GM19467 (cell line): ENCODE measurements around the gene NR3C2.

Experiments used
- ATAC-seq: cut with Tn5 transposase; IDR thresholded peaks from one replicate; pipeline ENCODE4 v1.9.1; 2021; ENCODE audit warnings: mild to moderate bottlenecking, moderate library complexity; ENCODE audit not compliant: unreplicated experiment

Gene NR3C2

DNA sequence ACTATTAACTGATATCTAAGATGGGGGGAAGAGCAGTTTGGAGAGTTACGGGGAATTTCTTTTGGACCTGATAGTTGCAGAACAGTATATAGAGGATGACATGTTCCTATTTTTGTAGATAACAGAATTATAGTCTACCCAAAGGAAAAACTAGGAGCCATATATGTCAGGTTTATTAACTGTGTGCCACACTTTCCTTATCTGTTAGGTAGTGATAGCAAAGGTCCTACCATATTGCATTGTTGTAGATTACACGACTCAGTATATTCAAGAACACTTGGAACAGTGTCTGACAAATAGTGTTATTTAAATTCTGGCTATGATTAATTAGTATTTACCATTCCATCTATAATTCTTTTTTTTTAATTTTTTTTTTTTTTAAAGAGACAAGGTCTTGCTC, 175.3 kb downstream of the NR3C2 start:
- no peak for ATAC-seq

DNA sequence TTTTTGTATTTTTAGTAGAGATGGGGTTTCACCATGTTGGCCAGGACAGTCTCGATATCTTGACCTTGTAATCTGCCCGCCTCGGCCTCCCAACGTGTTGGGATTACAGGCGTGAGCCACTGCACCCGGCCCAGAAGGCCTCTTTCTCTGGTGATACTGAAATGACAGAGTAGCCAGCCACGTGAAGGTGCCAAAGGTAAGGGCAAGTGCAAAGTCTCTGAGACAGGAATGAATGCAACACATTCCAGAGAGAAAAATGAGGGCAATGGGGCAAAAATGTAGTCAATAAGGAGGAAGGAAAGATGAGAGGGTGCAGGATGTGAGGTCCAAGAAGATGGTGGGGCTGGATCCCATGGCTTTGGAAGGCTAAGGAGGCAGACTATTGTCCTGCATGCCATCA, 176.0 kb downstream of the NR3C2 start:
- ATAC-seq: no peak

DNA sequence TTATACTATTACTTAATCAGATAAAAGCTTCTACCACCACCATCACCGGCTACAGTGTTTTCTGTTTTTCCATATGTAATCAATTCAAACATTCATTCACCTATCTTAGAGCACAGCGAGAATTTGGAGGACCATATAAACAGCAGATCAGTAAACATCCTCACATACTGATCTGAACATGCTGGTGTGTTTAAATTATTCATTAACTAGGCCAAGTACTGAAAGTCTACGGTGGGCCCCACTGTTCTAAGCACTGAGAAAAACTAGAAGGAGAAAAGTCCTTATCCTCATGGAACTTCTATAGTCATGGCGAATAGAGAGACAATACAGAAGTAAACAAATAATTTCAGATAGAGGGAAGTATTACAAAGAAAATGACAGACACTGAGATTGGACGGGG, 176.6 kb downstream of the NR3C2 start:
- no peak for ATAC-seq

DNA sequence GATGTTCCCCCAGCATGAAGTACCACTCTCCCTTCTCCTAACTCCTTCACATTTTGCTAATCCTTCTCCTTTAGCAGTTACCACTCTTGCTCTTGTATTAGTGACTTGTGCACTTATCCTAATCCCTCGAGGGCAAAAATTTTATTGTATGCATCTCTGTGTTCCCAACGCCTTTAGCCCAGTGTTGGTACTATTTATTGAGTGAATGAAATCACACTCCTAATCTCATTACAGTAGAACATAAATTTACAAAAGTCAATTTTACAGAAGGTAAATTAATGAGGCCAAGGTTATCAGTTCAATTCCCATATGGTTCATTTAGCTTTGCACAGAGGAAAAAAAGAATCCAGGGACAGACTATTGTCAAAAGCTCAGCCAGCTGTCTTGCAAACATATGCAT, 178.4 kb downstream of the NR3C2 start:
- ATAC-seq: no peak

DNA sequence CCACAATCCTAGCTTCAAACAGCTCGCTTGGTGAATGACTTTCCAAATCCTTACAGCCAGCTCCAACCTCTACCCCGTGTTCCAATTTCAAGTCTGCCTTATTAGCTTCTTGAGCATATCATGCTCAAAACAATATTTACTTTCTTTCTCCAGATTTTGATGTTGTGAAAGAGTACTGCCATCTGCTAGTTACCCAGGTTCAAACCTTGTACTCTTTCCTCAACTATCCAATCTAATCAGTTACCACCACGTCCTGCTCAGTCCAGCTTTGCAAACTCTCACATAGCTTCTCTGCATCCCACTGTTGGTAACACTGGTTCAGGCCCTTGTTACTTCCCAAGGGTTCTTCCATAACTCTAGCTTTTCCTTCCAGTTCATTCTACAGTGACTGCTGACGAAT, 179.1 kb downstream of the NR3C2 start:
- ATAC-seq: no peak

DNA sequence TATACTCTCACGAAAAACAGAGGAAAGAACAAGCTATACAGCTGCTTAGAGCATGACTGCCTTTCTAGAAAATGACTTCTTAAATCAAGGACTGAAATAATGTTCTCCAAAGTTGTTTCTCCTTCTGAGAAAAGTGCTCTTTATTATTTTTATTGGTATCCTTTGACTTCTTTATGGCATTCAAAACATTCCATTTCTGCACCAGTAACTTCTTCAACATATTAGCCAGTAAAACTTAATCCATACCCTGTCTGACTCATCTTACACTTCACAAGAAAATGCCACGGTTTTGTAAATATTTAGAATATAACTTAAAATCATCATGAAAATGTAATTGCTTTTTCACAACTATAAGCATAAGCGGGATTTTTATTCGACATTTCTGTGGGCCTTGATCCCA, 180.4 kb downstream of the NR3C2 start:
- no peak for ATAC-seq

DNA sequence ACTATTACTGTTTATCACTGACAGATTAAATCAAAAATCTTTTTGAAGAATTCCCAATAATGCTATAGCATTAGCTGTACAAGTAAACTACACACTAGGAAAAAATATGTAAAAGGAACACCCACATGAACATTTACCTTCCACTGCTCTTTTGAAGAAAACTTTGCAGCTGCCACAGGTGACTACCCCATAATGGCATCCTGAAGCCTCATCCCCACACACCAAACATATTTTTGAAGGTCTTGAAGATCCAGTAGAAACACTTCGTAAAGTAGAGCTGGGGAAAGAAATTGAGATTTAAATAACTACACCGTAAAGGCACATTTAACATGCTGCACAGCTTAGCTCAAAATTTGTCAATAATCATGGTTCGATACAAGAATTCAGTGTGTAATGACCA, 182.4 kb downstream of the NR3C2 start:
- no peak for ATAC-seq

DNA sequence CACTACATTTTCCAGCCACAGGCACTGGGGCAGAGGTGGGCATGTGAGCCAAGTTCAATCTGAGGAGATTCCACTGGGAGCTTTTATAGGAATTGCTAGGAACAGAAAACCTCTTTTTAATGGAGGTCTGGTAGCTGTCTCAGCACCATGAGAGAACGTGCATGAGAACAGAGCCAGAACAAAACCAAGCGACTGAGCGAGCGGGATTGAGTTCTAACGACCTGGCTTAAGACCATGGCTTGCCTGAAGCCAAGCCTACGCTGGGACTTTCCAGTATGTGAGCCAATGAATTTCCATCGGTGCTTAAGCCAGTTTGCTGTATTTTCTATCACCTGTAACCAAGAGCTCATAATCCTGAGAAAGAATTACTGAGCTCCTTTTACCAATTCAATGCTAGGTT, 183.7 kb downstream of the NR3C2 start:
- no peak for ATAC-seq

DNA sequence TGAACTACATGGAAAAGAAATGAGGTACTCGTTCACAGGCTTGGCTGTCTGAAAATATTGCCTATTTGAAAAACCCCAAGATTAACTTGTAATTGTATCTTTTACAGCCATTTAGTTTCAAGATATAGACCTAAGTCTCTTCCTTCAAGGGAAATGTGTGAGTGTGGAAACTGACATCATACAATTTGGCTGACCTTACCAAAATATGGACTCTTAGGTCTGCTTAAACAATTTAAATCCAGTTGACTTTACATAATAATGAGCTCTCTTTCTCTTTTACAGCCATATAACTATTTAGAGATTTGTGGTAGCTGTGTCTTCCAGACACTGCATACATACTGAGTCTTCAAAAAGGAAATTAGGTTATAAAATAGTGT, 186.9 kb downstream of the NR3C2 start:
- no peak for ATAC-seq

DNA sequence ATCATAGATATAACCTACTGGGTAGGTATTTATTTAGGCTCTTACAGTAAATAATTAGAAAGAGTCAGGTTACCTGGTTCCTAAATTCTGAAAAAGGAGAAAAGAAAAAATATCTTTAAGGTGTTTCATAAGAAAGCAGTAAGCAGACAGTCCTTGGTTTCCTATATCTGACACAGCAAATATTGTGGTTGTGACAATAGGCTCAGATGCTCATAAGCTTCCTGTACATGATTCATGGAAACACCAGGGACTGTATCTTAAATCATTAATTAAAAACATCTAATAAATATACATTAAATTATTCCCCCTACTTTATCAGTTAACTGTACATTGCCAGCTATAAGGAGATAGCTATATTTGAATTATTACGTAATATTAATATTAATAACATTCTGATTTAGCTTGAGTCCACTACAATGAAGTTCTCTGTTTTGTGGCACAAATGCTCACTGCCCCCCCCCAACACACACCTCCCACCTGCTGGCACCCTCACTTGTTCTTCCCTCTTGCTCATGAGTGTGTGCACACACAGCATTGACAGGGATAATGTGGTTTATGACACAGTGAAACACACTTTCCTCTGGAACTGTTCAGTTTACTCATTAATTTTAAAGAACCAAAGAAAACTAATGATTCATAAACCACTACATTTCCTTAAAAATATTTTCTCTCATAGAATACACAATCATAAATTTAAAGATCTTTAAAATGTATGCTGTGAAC, 187.4 kb downstream of the NR3C2 start:
- no peak for ATAC-seq

DNA sequence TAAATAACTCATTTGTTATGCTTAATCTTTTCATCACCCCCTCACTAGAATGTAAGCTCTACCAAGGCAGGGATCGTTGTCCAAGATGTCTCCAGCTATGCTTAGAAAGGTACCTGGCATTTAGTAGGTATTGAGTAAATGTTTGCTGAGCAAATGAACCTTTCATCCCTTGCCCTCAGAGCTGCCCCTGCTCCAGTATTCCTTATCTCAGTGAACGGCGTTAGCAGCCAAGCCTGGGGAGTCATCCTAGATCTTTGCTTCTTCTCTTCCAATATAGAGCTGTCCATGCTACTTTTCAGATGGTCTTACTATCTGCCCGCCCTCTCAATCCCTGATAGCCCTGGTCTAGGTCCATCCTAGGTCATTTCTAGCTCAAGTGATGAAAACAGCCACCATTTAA, 188.4 kb downstream of the NR3C2 start:
- no peak for ATAC-seq

DNA sequence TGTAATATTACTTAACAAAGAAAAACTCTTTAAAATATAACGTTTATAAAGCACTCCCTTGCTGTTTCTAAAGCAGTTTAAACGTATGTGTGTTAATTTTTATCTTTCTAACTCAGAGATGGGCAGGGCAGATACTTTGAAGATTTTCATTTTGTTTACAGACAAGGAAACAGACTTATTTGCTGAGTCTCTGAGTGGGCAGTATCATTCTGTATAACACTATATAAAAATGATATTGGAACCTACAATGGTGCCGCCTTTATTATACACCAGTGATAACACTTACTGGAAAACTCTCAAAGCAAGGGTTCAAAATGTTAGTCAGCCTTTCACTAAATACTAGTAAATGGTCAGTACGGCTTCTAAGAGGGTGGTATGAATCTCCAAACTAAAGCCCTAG, 193.4 kb downstream of the NR3C2 start:
- no peak for ATAC-seq

DNA sequence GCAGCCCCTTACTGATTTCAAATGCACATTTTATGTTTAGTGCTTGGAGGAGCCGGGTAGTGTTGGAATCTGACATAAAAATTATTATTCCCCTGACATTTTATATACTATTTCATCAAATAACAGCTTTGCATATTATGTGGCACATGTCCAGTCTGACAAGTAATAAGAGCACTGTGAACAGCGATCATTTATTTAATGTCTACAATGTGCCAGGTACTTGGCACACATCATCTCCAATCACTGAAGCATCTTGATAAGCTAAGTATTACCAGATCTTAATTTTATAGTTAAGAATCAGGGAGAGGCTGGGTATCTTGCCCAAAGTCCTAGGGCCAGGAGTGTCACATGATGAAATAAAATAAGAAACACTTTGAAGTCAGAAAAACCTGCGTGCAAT, 197.2 kb downstream of the NR3C2 start:
- no peak for ATAC-seq

DNA sequence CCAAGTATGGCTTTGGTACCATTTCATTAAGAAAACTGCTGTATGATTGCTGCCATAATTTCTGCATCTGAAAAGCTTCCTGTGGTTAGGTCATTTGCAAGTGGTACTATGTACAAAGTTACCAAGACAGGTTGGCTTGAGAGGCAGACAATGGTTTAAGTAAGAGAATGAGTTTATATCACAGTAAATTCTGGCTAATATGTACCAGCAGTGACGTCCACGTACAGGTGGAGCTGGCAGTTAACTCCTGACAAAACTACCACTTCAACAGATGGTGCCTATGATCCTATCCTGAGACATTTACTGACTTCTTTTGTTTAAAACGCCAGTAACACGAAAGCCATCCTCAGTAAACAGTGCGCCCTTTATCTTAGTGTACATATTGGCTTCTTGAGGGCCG, 198.4 kb downstream of the NR3C2 start:
- ATAC-seq: no peak

DNA sequence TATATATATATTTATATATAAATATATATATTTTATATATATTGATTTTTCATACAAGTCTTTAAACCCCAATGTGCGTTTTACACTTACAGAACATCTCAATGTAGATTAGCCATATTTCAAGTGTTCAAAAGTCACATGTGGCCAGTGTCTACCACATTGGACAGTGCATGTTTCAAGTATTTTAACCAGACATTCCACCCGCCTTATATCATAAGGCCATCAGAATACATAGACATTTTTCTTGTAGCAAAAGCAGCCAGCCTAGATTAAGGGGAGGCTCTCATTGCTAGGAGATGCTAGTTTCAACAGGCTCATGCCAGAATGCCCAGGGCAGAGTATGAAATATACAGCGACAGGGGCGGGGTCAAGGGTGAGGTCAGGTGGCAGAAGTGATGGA, 202.0 kb downstream of the NR3C2 start:
- no peak for ATAC-seq

DNA sequence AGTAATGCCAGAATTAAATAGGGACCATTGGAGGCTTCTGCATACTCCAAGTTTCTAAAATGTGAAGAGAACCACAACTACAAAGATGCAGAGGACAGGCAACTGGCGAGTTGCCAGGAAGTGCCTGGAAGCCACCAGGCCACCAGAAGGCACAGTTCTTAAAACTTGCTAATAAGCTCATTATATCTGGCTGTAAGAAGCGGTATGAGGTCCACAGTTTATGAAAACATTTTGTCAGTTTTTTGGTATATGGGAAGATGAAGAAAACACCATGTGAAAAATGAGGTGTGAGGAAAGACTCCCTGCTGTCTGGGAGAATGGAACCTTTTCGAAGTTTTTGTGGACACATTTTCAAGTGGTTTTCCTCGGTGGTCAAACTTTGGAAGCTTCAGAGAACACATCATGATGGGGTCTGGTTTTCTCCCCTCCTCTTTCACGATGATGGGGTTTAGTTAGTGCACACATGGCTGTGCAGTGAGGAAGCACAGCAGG, 202.7 kb downstream of the NR3C2 start:
- no peak for ATAC-seq

DNA sequence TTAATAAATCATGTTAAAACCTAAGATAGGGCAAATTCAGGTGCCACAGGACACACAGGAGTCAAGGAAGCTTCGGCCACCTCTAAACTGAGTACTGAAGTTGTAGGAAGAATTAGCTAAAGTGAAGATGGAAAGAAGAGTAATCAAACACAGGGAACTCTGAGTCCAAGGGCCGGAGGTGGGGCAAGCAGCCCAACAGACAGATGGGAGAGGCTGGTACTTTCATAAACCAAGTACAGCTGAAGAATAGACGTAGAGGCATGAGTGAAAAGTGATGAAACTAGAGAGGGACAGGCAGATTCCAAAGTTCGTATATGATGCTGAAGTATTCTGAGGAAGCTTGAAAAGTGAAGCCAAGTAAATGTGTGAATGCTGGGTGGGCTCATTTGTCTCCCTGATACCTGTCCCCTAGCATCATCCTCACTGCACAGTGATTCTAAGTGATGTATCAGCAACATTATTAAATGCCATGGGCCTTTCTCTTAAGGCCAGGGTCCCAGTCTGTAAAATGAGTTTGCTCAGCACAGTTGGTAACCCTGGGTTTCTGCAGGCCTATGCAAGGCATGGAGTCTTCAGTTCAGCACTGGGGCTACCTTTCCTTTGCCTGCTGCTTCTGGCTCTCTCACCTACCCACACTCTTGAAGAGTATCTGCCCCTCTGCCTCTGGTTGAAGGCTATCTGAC, 203.3 kb downstream of the NR3C2 start:
- no peak for ATAC-seq

DNA sequence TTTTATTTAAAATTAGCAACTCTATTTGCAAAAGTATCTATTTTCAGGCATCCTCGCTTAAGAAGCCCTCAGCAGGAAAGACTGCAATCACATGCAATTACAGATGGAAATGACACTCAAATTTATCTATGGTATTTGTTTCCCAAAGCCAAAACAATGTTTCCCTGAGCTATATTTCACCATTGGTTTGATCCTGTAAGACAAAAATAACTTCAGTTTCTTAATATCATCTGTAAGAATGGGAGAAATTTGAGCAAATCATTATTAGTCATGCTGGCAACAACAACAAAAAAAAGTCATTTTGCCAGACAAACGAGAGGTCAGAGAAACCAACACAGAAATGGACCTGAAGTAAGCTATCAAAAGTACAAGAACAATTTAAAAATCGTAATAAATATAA, 204.1 kb downstream of the NR3C2 start:
- ATAC-seq: no peak

DNA sequence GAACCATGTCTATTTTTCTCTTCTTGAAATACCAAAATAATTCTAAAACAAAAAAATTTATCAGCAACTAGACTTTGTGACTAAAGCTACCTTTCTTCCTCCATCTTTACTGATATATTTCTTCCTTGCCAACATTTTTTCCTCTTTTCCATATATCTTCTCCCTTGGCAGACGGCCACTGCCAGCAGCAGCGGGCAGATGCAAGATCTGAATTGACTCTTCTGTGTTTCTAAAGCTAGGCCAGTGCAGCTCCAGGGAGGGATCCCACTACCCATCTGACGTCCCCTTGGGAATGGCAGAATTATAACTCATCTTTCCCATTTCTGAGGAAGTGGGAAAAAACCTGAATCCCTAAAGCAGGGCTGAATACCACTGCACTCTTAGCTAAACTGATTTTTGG, 206.4 kb downstream of the NR3C2 start:
- ATAC-seq: no peak

DNA sequence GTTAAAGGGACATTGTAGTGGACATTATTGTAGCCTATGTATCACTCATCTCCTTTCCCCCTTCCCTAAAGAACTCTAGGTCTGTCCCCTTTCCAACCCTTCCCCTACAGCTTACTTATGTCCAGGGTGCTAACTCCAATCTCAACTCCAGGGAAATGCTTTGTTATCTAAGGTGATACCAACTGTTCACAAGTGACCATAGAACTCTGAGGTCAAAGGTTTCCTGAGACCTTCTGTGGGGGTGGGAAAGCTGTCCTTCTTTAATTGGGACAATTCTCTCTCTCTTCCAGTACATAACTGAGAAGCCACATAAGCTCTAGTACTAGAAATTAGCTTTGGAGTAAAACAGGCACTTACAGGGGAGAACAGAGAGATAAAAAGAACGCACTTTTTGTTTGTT, 212.4 kb downstream of the NR3C2 start:
- no peak for ATAC-seq

DNA sequence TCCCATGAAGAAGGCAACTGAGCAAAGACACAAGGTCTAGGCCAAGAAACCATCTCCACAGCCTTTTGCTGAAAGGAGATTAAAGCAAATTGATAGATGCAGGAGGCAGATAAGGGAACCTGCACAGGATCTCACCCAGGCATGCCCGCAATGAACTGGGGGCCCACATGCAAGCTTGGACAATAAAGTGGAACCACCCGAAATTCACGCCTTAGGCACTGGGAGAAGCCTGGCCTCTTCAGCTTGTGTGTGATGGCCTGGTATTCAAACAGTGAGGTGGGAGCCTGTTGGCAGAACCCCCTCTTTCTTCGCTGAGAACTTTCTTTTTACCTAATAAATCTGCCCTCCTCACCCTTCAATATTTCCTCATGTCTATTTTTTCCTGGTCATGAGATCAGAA, 213.2 kb downstream of the NR3C2 start:
- no peak for ATAC-seq

DNA sequence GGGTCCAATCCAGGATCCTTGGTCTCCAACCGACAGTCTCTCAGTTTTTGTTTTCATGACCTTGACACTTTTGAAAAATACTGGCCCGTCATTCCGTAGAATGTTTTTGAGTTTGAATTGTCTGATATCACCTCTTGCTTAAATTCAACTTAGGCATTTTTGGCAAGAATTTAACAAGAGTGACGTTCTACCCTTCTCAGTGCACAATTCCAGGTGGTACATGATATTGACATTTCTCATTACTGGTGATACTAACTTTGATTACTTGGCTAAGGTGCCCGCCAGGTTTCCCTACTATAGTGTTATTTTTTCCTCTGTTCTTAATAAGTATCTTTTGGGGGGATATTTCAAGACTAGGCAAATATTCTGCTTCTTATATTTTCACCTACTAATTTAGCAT, 215.1 kb downstream of the NR3C2 start:
- no peak for ATAC-seq

DNA sequence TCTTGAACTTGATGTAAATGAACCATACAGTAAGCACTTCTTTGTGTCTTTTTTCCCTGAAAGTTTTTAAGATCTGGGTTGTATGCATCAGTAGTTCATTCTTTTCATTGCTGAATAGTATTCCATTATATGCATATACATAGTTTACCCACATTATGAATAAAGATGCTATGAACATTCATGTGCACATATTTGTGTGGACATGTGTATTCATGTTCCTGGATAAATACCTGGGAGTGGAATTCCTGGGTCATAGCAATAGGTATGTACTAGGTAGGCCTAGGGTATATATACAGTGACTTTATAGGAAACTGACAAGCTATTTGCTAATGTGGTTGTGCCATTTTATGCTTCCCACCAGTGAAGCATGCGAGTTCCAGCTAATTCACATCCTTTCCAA, 215.9 kb downstream of the NR3C2 start:
- ATAC-seq: no peak
